K562 (cell line): ENCODE results near the gene ABCF2. TPM values are rescaled to one million over a fixed set of nuclear protein-coding genes. Genes with fewer than 3 reads are reported as not detected.

Experiments used
- FIP1L1 ChIP-seq: fragments of 200-400 bp; formaldehyde crosslinking; IDR thresholded peaks from 2 replicates; pipeline ENCODE4 v1.6.1; 2018; ENCODE audit warnings: mild to moderate bottlenecking, low read depth, low read length; ENCODE audit not compliant: poor library complexity, severe bottlenecking
- FOXJ3 ChIP-seq: sonication (generic); formaldehyde crosslinking; IDR thresholded peaks from 2 replicates; pipeline ENCODE4 v1.4.0; 2020; ENCODE audit warnings: mild to moderate bottlenecking, missing genetic modification reagents
- GABPB1 ChIP-seq: sonication (generic); formaldehyde crosslinking; IDR thresholded peaks from 2 replicates; pipeline ENCODE4 v1.8.0; 2022; ENCODE audit warnings: mild to moderate bottlenecking, missing genetic modification reagents
- HOXB6 ChIP-seq: fragments of 250-450 bp; sonication (Bioruptor Pico); IDR thresholded peaks from 2 replicates; pipeline ENCODE4 v1.5.1; 2022; ENCODE audit warnings: mild to moderate bottlenecking, borderline replicate concordance
- KDM4B ChIP-seq, 2 experiments: fragments of 450-650 bp in 1 of 2; sonication (generic) in 1 of 2; IDR thresholded peaks; 2 replicates each; pipeline ENCODE4 v1.6.1; 2016 to 2017; ENCODE audit warnings: borderline replicate concordance in 2 of 2, antibody characterized with exemption in 1 of 2, low read depth in 1 of 2, mild to moderate bottlenecking in 1 of 2
- SMC3 ChIP-seq: conservative IDR thresholded peaks from 2 replicates; pipeline ENCODE4 v1.6.1; 2011; ENCODE audit warnings: low read depth, low read length, improper control_type of control experiment; ENCODE audit not compliant: insufficient read depth
- SNIP1 ChIP-seq: fragments of 450-650 bp; IDR thresholded peaks from 2 replicates; pipeline ENCODE4 v1.7.1; 2017; ENCODE audit warnings: low read depth, mild to moderate bottlenecking
- STAT5A ChIP-seq: IDR thresholded peaks from 2 replicates; pipeline ENCODE4 v1.6.1; 2012; ENCODE audit warnings: low read length, inconsistent platforms, borderline replicate concordance
- TEAD1 ChIP-seq, 2 experiments: fragments of 450-650 bp in 1 of 2; sonication (generic) in 1 of 2; formaldehyde crosslinking; IDR thresholded peaks; 2 replicates each; pipeline versions ENCODE4 v1.4.0 to v1.8.0; 2020 to 2022; ENCODE audit warnings: mild to moderate bottlenecking in 2 of 2, missing genetic modification reagents in 1 of 2
- ZBTB17 ChIP-seq: fragments of 450-650 bp; formaldehyde crosslinking; IDR thresholded peaks from 2 replicates; pipeline ENCODE4 v1.4.0; 2020; ENCODE audit warnings: mild to moderate bottlenecking
- polyA plus RNA-seq, 8 experiments: library from polyadenylated mRNA; depleted of rRNA in 4 of 8; stranded (reverse) in 5 of 8; unstranded in 3 of 8; fragments of >200 nt; fragmentation: Nextera tagmentation in 2 of 8; fragmentation: Illumina TruSeq in 1 of 8; extraction: Ambion mirVana in 2 of 8; extraction: Trizol in 1 of 8; gene quantifications; 2 replicates each; pipeline versions ENCODE4 v1.2.1 to v1.2.3, GENCODE V29; 2011 to 2014; ENCODE audit warnings: inconsistent platforms in 1 of 8, missing spikeins in 1 of 8
- total RNA-seq, 7 experiments: library from RNA; depleted of rRNA in 6 of 7; stranded (reverse); fragments of >200 nt in 6 of 7; fragmentation: Illumina TruSeq in 2 of 7; extraction: Trizol in 2 of 7; gene quantifications; 2 replicates each; pipeline versions ENCODE4 v1.2.1 to v1.2.3, GENCODE V29; 2011 to 2021; ENCODE audit warnings: low replicate concordance in 1 of 7
- TF ChIP-seq, protein P1 (sequence below), 2 experiments: fragments of 450-650 bp; formaldehyde crosslinking in 1 of 2; IDR thresholded peaks; 2 replicates each; pipeline versions ENCODE4 v1.4.0 to v1.6.1; 2014 to 2020; ENCODE audit warnings: mild to moderate bottlenecking in 2 of 2, borderline replicate concordance in 1 of 2, low read depth in 1 of 2
- TF ChIP-seq, protein P2 (sequence below): fragments of 450-650 bp; formaldehyde crosslinking; IDR thresholded peaks from 2 replicates; pipeline ENCODE4 v1.4.0; 2020; ENCODE audit warnings: mild to moderate bottlenecking, moderate library complexity
- TF ChIP-seq, protein P3 (sequence below): fragments of 450-650 bp; formaldehyde crosslinking; IDR thresholded peaks from 2 replicates; pipeline ENCODE4 v1.4.0; 2020; ENCODE audit warnings: mild to moderate bottlenecking, moderate library complexity

The ABCF2 gene
- total and polyA plus RNA-seq, 9 of the 15 experiments (the other 6 are each of a cell fraction or from before 2014, with no cell fraction given) = 62.1 to 224 (median 113) TPM

DNA sequence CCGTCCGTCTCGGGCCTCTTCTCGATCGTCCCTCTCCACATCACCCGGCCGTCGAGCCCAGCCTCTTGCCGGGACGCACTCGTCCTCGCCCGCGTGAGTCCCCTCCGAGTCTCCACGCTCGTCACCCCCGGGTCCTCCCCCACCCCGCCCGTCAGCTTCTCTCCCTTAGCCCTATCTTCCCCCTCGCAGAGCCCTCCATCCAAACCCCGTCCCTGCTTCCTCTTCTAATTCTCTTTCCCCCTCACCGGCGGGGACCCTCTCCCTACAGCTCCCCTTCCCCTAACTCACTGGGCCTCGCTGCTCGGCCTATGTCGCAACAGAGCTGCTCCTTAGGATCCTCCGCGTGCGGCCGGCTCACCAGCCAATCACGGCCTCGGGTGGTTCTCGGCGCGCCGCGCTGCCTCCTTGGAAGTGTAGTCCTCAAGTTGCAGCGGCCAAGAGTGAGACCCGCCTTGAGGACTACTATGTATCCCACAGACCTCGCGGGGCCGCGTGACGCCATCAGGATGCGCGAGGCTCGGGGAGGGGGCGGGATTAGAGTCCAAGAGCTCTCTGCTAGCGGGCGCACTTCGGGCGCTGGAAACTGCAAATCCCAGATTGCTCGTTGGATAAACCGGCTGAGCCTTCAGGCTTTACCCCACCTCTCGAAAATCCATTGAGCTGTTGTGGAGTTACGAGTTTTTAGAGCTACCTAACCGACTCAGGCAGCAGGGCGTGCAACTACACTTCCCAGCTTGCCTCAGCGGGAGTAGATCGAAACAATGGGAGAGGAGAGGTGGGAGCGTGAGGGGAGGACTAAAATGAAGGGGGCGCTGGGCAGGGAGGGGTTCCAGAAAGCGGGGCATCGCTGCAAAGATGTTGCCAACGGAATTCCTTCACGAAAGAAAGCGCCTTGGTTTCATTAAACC is at the start of gene ABCF2 (continued):
- TF ChIP-seq, protein P1, sequence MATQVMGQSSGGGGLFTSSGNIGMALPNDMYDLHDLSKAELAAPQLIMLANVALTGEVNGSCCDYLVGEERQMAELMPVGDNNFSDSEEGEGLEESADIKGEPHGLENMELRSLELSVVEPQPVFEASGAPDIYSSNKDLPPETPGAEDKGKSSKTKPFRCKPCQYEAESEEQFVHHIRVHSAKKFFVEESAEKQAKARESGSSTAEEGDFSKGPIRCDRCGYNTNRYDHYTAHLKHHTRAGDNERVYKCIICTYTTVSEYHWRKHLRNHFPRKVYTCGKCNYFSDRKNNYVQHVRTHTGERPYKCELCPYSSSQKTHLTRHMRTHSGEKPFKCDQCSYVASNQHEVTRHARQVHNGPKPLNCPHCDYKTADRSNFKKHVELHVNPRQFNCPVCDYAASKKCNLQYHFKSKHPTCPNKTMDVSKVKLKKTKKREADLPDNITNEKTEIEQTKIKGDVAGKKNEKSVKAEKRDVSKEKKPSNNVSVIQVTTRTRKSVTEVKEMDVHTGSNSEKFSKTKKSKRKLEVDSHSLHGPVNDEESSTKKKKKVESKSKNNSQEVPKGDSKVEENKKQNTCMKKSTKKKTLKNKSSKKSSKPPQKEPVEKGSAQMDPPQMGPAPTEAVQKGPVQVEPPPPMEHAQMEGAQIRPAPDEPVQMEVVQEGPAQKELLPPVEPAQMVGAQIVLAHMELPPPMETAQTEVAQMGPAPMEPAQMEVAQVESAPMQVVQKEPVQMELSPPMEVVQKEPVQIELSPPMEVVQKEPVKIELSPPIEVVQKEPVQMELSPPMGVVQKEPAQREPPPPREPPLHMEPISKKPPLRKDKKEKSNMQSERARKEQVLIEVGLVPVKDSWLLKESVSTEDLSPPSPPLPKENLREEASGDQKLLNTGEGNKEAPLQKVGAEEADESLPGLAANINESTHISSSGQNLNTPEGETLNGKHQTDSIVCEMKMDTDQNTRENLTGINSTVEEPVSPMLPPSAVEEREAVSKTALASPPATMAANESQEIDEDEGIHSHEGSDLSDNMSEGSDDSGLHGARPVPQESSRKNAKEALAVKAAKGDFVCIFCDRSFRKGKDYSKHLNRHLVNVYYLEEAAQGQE (IDR thresholded peaks at IDR 0.05; ENCODE audit: borderline replicate concordance) = no peak
- TF ChIP-seq, protein P1 (CRISPR knock-in tag; IDR thresholded peaks at IDR 0.05; ENCODE audit: low read depth) = peak; percentile 39
- TF ChIP-seq, protein P2, sequence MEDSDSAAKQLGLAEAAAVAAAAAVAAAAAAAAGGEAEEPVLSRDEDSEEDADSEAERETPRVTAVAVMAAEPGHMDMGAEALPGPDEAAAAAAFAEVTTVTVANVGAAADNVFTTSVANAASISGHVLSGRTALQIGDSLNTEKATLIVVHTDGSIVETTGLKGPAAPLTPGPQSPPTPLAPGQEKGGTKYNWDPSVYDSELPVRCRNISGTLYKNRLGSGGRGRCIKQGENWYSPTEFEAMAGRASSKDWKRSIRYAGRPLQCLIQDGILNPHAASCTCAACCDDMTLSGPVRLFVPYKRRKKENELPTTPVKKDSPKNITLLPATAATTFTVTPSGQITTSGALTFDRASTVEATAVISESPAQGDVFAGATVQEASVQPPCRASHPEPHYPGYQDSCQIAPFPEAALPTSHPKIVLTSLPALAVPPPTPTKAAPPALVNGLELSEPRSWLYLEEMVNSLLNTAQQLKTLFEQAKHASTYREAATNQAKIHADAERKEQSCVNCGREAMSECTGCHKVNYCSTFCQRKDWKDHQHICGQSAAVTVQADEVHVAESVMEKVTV (CRISPR knock-in tag) = no peak
- TF ChIP-seq FOXJ3 (CRISPR knock-in tag) (no peak), GABPB1 (peak; percentile 70), HOXB6 (CRISPR knock-in tag) (no peak), STAT5A (no peak), TEAD1 (CRISPR knock-in tag; IDR thresholded peaks at IDR 0.05) (peak in 1 of 2 experiments; percentile 55; a peak in 1 of 4 replicates), SMC3 (no peak), KDM4B (IDR thresholded peaks at IDR 0.05; ENCODE audit: borderline replicate concordance in 2 of 2, low read depth in 1 of 2) (peak in 1 of 2 experiments; percentile 38; a peak in 1 of 4 replicates), SNIP1 (no peak), FIP1L1 (peak; percentile 27), ZBTB17 (peak; percentile 83)
- TF ChIP-seq, protein P3, sequence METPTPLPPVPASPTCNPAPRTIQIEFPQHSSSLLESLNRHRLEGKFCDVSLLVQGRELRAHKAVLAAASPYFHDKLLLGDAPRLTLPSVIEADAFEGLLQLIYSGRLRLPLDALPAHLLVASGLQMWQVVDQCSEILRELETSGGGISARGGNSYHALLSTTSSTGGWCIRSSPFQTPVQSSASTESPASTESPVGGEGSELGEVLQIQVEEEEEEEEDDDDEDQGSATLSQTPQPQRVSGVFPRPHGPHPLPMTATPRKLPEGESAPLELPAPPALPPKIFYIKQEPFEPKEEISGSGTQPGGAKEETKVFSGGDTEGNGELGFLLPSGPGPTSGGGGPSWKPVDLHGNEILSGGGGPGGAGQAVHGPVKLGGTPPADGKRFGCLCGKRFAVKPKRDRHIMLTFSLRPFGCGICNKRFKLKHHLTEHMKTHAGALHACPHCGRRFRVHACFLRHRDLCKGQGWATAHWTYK = peak; percentile 81; the same call in 1 of the 2 replicates
